A673 (cell line): Measurements from ENCODE around the gene FBLN1. TPM values are rescaled to one million over a fixed set of nuclear protein-coding genes. Genes with fewer than 3 reads are reported as not detected.

Experiments used
- BruUV-seq: library from RNA; stranded (reverse); fragments of 400-500 nt; replicated peaks from 2 replicates; lab custom pipeline; 2021; lab: Mats Ljungman, UMichigan
- CTCF ChIA-PET: fragments of 300-600 bp; sonication (Branson Sonifier 250); formaldehyde crosslinking; loops from one replicate; lab custom pipeline; 2022; ENCODE audit warnings: antibody characterized with exemption; lab: Charles Lee
- POLR2A ChIA-PET: fragments of 300-600 bp; sonication (Branson Sonifier 250); formaldehyde crosslinking; loops from one replicate; lab custom pipeline; 2022; ENCODE audit warnings: antibody characterized with exemption; ENCODE audit not compliant: low non-redundant PET; lab: Charles Lee
- DNase-seq: peaks from one replicate; pipeline ENCODE4 v3.0.0-alpha.2; 2015; ENCODE audit warnings: low spot score
- H3K27ac ChIP-seq: fragments of 200-600 bp; sonication (generic); 2 replicates; pipeline ENCODE4 v1.5.1; 2016; ENCODE audit warnings: mixed run types, low read depth, mild to moderate bottlenecking, mixed read lengths, antibody characterized with exemption, low read length; ENCODE audit not compliant: poor library complexity, severe bottlenecking
- H3K27me3 ChIP-seq: fragments of 200-600 bp; sonication (generic); replicated peaks from 2 replicates; pipeline ENCODE4 v1.6.1; 2017; ENCODE audit warnings: mixed run types, low read depth, mild to moderate bottlenecking, mixed read lengths, antibody characterized with exemption, low read length; ENCODE audit not compliant: insufficient read depth, poor library complexity
- H3K36me3 ChIP-seq: fragments of 200-600 bp; sonication (generic); 2 replicates; pipeline ENCODE4 v1.6.1; 2016; ENCODE audit warnings: mixed run types, mild to moderate bottlenecking, mixed read lengths, antibody characterized with exemption, low read length; ENCODE audit not compliant: insufficient read depth, poor library complexity, severe bottlenecking
- H3K4me1 ChIP-seq: fragments of 200-600 bp; sonication (generic); 2 replicates; pipeline ENCODE4 v1.6.1; 2017; ENCODE audit warnings: mixed run types, mild to moderate bottlenecking, mixed read lengths, antibody characterized with exemption, low read length; ENCODE audit not compliant: insufficient read depth, poor library complexity, severe bottlenecking
- H3K4me3 ChIP-seq: fragments of 200-600 bp; sonication (generic); 2 replicates; pipeline ENCODE4 v1.5.1; 2016; ENCODE audit warnings: low read depth, mixed run types, mild to moderate bottlenecking, mixed read lengths, low read length; ENCODE audit not compliant: poor library complexity, severe bottlenecking
- H3K9me3 ChIP-seq: fragments of 200-600 bp; sonication (generic); 2 replicates; pipeline ENCODE4 v1.6.1; 2016; ENCODE audit warnings: mixed run types, low read depth, mild to moderate bottlenecking, mixed read lengths, antibody characterized with exemption, low read length; ENCODE audit not compliant: poor library complexity, severe bottlenecking
- CTCF ChIP-seq: fragments of 300-800, 200-600 bp; sonication (generic); conservative IDR thresholded peaks from 2 replicates; pipeline ENCODE4 v1.5.1; 2017; ENCODE audit warnings: low read depth, mild to moderate bottlenecking, antibody characterized with exemption, low read length, moderate library complexity, mixed read lengths
- EZH2 ChIP-seq: fragments of 200-600 bp; sonication (generic); IDR thresholded peaks from 2 replicates; pipeline ENCODE4 v1.6.1; 2017; ENCODE audit warnings: borderline replicate concordance, low read depth, mild to moderate bottlenecking, mixed read lengths, antibody characterized with exemption, low read length; ENCODE audit not compliant: poor library complexity, severe bottlenecking
- intact Hi-C: fragments of 100-400 bp; cut with micrococcal nuclease; formaldehyde crosslinking; loops from one replicate; pipeline ENCODE4 v1.10.0; 2022; ENCODE audit not compliant: unreplicated experiment
- total RNA-seq: library from RNA; stranded (reverse); gene quantifications from 2 replicates; pipeline ENCODE4 v1.2.3, GENCODE V29; 2021

The FBLN1 gene
- total RNA-seq, 1 experiment from 2014 or later: 96.4 TPM

GRCh38 chr22:45579806-45580725 lies 77.4 kb downstream of the FBLN1 start:
- no TSS peak for BruUV-seq
- ChIA-PET POLR2A (no interaction called here), CTCF (no interaction called here)
- no peaks in the 10 kb centered on the region for H3K4me1 ChIP-seq
- no peak overlapping the region for H3K27ac ChIP-seq
- no peaks in the 10 kb centered on the region for H3K9me3 ChIP-seq
- DNase-seq: no peak
- TF ChIP-seq EZH2 (no peak), CTCF (no peak)
- no peaks in the 10 kb centered on the region for H3K27me3 ChIP-seq
- intact Hi-C loops: loop anchor here (10.0 kb wide), 1 partner anchor 285 kb away; no protein-coding TSS in a partner anchor
- H3K36me3 ChIP-seq: no peaks in the 10 kb centered on the region
- H3K4me3 ChIP-seq: no peak overlapping the region

- no peaks in the 10 kb centered on the region for H3K4me1 ChIP-seq
- H3K9me3 ChIP-seq: no peaks in the 10 kb centered on the region
- intact Hi-C loops: no loop called here
- DNase-seq: no peak
- ChIA-PET POLR2A (no interaction called here), CTCF (no interaction called here)
- H3K36me3 ChIP-seq: no peaks in the 10 kb centered on the region
- no peak overlapping the region for H3K4me3 ChIP-seq
- TF ChIP-seq EZH2: no peak
- no peak for TF ChIP-seq CTCF
- H3K27me3 ChIP-seq: no peaks in the 10 kb centered on the region
- no peak overlapping the region for H3K27ac ChIP-seq
- BruUV-seq: no TSS peak
These were observed 78.2 kb downstream of the FBLN1 start for GRCh38 chr22:45580726-45581381.

- intact Hi-C loops: no loop called here
- TF ChIP-seq CTCF (no peak), EZH2 (no peak)
- BruUV-seq: no TSS peak
- Histone ChIP-seq H3K9me3 (no peaks in the 10 kb centered on the region), H3K27me3 (no peaks in the 10 kb centered on the region), H3K27ac (no peak overlapping the region), H3K36me3 (no peaks in the 10 kb centered on the region), H3K4me3 (no peak overlapping the region), H3K4me1 (no peaks in the 10 kb centered on the region)
- POLR2A ChIA-PET: no interaction called here
- DNase-seq: no peak
- CTCF ChIA-PET: interaction anchor here (0.6 kb wide), 1 partner anchor 441 kb away, joined by 3 read pairs; no protein-coding TSS in a partner anchor
These were observed 78.9 kb downstream of the FBLN1 start for GRCh38 chr22:45581549-45582080.
